ENCODE data around the gene ATP23.

ATP23 gene

GRCh38 chr12:57908511-57908910 is 32.9 kb upstream of the ATP23 start:
- DNase-seq (ENCODE audit: low read depth in 2 of 2): no peak

- DNase-seq (ENCODE audit: low read depth in 2 of 2): no peak
These were observed 32.3 kb upstream of the ATP23 start for GRCh38 chr12:57909056-57909455.

- DNase-seq (ENCODE audit: low read depth in 2 of 2): no peak
These were observed 31.8 kb upstream of the ATP23 start for GRCh38 chr12:57909611-57910010.

- DNase-seq (ENCODE audit: low read depth in 2 of 2): no peak
These were observed 23.2 kb upstream of the ATP23 start for GRCh38 chr12:57918147-57918546.

- no peak for DNase-seq (ENCODE audit: low read depth in 2 of 2)
These were observed 14.3 kb upstream of the ATP23 start for GRCh38 chr12:57927086-57927485.

GRCh38 chr12:57929092-57929830 is 12.1 kb upstream of the ATP23 start:
- no peak for DNase-seq (ENCODE audit: low read depth in 2 of 2)

- DNase-seq (ENCODE audit: low read depth in 2 of 2): no peak
These were observed 6.5 kb upstream of the ATP23 start for GRCh38 chr12:57934819-57935218.

- DNase-seq (ENCODE audit: low read depth in 2 of 2): no peak
These were observed 6.0 kb upstream of the ATP23 start for GRCh38 chr12:57935331-57935730.

- peak; percentile 75 to 76 for DNase-seq (ENCODE audit: low read depth in 2 of 2)
These were observed 5.4 kb upstream of the ATP23 start for GRCh38 chr12:57935839-57936512.

- no peak for DNase-seq (ENCODE audit: low read depth in 2 of 2)
These were observed 4.9 kb upstream of the ATP23 start for GRCh38 chr12:57936513-57936883.

- DNase-seq (ENCODE audit: low read depth in 2 of 2): no peak
These were observed 2.1 kb upstream of the ATP23 start for GRCh38 chr12:57939291-57939690.

GRCh38 chr12:57940052-57940914 is 1.1 kb upstream of the ATP23 start:
- DNase-seq (ENCODE audit: low read depth in 2 of 2): no peak

- no peak for DNase-seq (ENCODE audit: low read depth in 2 of 2)
These were observed 527 bp upstream of the ATP23 start for GRCh38 chr12:57940915-57941164.

GRCh38 chr12:57943438-57944080 is 2.2 kb downstream of the ATP23 start:
- no peak for DNase-seq (ENCODE audit: low read depth in 2 of 2)

GRCh38 chr12:57944313-57945023 is 3.1 kb downstream of the ATP23 start:
- DNase-seq (ENCODE audit: low read depth in 2 of 2): no peak

GRCh38 chr12:57952766-57953165 is 11.4 kb downstream of the ATP23 start:
- DNase-seq (ENCODE audit: low read depth in 2 of 2): no peak

- no peak for DNase-seq (ENCODE audit: low read depth in 2 of 2)
These were observed 13.4 kb downstream of the ATP23 start for GRCh38 chr12:57954768-57955167.

- no peak for DNase-seq (ENCODE audit: low read depth in 2 of 2)
These were observed 16.8 kb downstream of the ATP23 start for GRCh38 chr12:57958061-57958657.

GRCh38 chr12:57964421-57964820 is 23.1 kb downstream of the ATP23 start:
- no peak for DNase-seq (ENCODE audit: low read depth in 2 of 2)

GRCh38 chr12:57965766-57966165 is 24.4 kb downstream of the ATP23 start:
- DNase-seq (ENCODE audit: low read depth in 2 of 2): no peak

GRCh38 chr12:57966536-57966935 is 25.2 kb downstream of the ATP23 start:
- DNase-seq (ENCODE audit: low read depth in 2 of 2): no peak
